ENCODE results near the gene BST2.

Gene BST2

GRCh38 chr19:17419154-17419620, 13.8 kb upstream of the BST2 start:
- TF ChIP-seq CTCF (conservative IDR thresholded peaks at IDR 0.05; ENCODE audit: low read depth, low read length), result no peak
- peak overlapping the region; percentile 61 for H3K4me3 ChIP-seq (ENCODE audit: low read depth, low read length)
- no peak for DNase-seq (ENCODE audit: low read depth)

GRCh38 chr19:17418710-17419109, 13.3 kb upstream of the BST2 start:
- H3K4me3 ChIP-seq (ENCODE audit: low read depth, low read length), result no peak overlapping the region
- no peak for DNase-seq (ENCODE audit: low read depth)
- no peak for TF ChIP-seq CTCF (conservative IDR thresholded peaks at IDR 0.05; ENCODE audit: low read depth, low read length)

- no peak for TF ChIP-seq CTCF (conservative IDR thresholded peaks at IDR 0.05; ENCODE audit: low read depth, low read length)
- H3K4me3 ChIP-seq (ENCODE audit: low read depth, low read length), result no peak overlapping the region
- no peak for DNase-seq (ENCODE audit: low read depth)
These were observed 9.7 kb upstream of the BST2 start for GRCh38 chr19:17415121-17415520.

- DNase-seq (ENCODE audit: low read depth), result no peak
- H3K4me3 ChIP-seq (ENCODE audit: low read depth, low read length), result no peak overlapping the region
- no peak for TF ChIP-seq CTCF (conservative IDR thresholded peaks at IDR 0.05; ENCODE audit: low read depth, low read length)
These were observed 8.7 kb upstream of the BST2 start for GRCh38 chr19:17414097-17414496.

- DNase-seq (ENCODE audit: low read depth), result no peak
- TF ChIP-seq CTCF (conservative IDR thresholded peaks at IDR 0.05; ENCODE audit: low read depth, low read length), result no peak
- no peak overlapping the region for H3K4me3 ChIP-seq (ENCODE audit: low read depth, low read length)
These were observed 6.4 kb upstream of the BST2 start for GRCh38 chr19:17411801-17412200.

- no peak overlapping the region for H3K4me3 ChIP-seq (ENCODE audit: low read depth, low read length)
- TF ChIP-seq CTCF (conservative IDR thresholded peaks at IDR 0.05; ENCODE audit: low read depth, low read length), result no peak
- DNase-seq (ENCODE audit: low read depth), result no peak
These were observed 4.6 kb upstream of the BST2 start for GRCh38 chr19:17409990-17410389.

GRCh38 chr19:17406887-17407196, 1.4 kb upstream of the BST2 start:
- H3K4me3 ChIP-seq (ENCODE audit: low read depth, low read length), result no peak overlapping the region
- no peak for DNase-seq (ENCODE audit: low read depth)
- TF ChIP-seq CTCF (conservative IDR thresholded peaks at IDR 0.05; ENCODE audit: low read depth, low read length), result no peak

All from choroid plexus epithelial cell (primary cell).